Endodermal cell (in vitro differentiated cells): Measurements from ENCODE around the gene EDARADD. TPM values are rescaled to one million over a fixed set of nuclear protein-coding genes. Genes with fewer than 3 reads are reported as not detected.
"Not testable (repeated sequence)": the region's sequence is repeated elsewhere in the genome, so short reads cannot be mapped to it uniquely, and the experiment has no call there.

ENCODE experiments used
- DNase-seq: peaks from one replicate; pipeline ENCODE4 v3.0.0-alpha.2; 2017
- H3K27ac ChIP-seq: 2 replicates; pipeline ENCODE4 v1.5.1; 2013; ENCODE audit warnings: mild to moderate bottlenecking, low read depth, low read length, moderate library complexity
- H3K27me3 ChIP-seq: 2 replicates; pipeline ENCODE4 v1.6.1; 2013; ENCODE audit warnings: mild to moderate bottlenecking, low read length, moderate library complexity; ENCODE audit not compliant: insufficient read depth, control insufficient read depth, poor library complexity, severe bottlenecking
- H3K36me3 ChIP-seq: 2 replicates; pipeline ENCODE4 v1.7.0; 2013; ENCODE audit warnings: mild to moderate bottlenecking, low read length, moderate library complexity; ENCODE audit not compliant: control insufficient read depth, insufficient read depth
- H3K4me1 ChIP-seq: one replicate; pipeline ENCODE4 v1.7.0; 2013; ENCODE audit warnings: low read length; ENCODE audit not compliant: control insufficient read depth, insufficient read depth
- H3K4me3 ChIP-seq: 2 replicates; pipeline ENCODE4 v1.5.1; 2013; ENCODE audit warnings: mild to moderate bottlenecking, low read length, moderate library complexity
- H3K9ac ChIP-seq: 2 replicates; pipeline ENCODE4 v1.6.1; 2013; ENCODE audit warnings: mild to moderate bottlenecking, low read length, moderate library complexity; ENCODE audit not compliant: poor library complexity, severe bottlenecking; ENCODE audit errors: extremely low read depth
- H3K9me3 ChIP-seq: 2 replicates; pipeline ENCODE4 v1.6.1; 2013; ENCODE audit warnings: mild to moderate bottlenecking, low read length, moderate library complexity; ENCODE audit not compliant: control insufficient read depth
- H3K27ac Mint-ChIP-seq: 2 replicates; pipeline ENCODE4 v1.8.0; 2020; ENCODE audit warnings: mixed read lengths
- H3K27me3 Mint-ChIP-seq: 2 replicates; pipeline ENCODE4 v1.8.0; 2021; ENCODE audit warnings: mild to moderate bottlenecking, mixed read lengths; ENCODE audit not compliant: insufficient read depth
- H3K36me3 Mint-ChIP-seq: 2 replicates; pipeline ENCODE4 v1.8.0; 2020; ENCODE audit warnings: low read depth, mixed read lengths
- H3K4me1 Mint-ChIP-seq: 2 replicates; pipeline ENCODE4 v1.8.0; 2020; ENCODE audit warnings: mixed read lengths
- H3K4me3 Mint-ChIP-seq: 2 replicates; pipeline ENCODE4 v1.8.0; 2020; ENCODE audit warnings: mild to moderate bottlenecking, moderate library complexity, mixed read lengths
- H3K9me3 Mint-ChIP-seq: 2 replicates; pipeline ENCODE4 v1.8.0; 2020; ENCODE audit warnings: mild to moderate bottlenecking, mixed read lengths
- WGBS, 2 experiments: methylation state at CpG; one replicate each; pipeline versions ENCODE4 v1.1.5 to v1.1.7; 2013; ENCODE audit warnings: missing lambda C conversion rate in 2 of 2, mixed read lengths in 1 of 2; ENCODE audit not compliant: insufficient coverage in 1 of 2, insufficient read length in 1 of 2; 5-methylcytosine and 5-hydroxymethylcytosine counted together
- total RNA-seq, 2 donors: library from RNA; stranded (reverse); fragmentation: NEBNext Ultra II Directional in 1 of 2; extraction: Animal tissue kit (Norgen Biotek cat#: 25700) in 1 of 2; gene quantifications; 2 replicates in 1 of 2; 3 replicates in 1 of 2; pipeline ENCODE4 v1.2.1, GENCODE V29; 2021
- TF ChIP-seq, protein P1 (sequence below): fragments of 200-600 bp; sonication (generic); conservative IDR thresholded peaks from 2 replicates; pipeline ENCODE4 v1.5.0; 2021; ENCODE audit warnings: antibody characterized with exemption, mild to moderate bottlenecking

Gene EDARADD
- total RNA-seq, 2 donors from 2014 or later, result 5.0 to 5.5 TPM

DNA sequence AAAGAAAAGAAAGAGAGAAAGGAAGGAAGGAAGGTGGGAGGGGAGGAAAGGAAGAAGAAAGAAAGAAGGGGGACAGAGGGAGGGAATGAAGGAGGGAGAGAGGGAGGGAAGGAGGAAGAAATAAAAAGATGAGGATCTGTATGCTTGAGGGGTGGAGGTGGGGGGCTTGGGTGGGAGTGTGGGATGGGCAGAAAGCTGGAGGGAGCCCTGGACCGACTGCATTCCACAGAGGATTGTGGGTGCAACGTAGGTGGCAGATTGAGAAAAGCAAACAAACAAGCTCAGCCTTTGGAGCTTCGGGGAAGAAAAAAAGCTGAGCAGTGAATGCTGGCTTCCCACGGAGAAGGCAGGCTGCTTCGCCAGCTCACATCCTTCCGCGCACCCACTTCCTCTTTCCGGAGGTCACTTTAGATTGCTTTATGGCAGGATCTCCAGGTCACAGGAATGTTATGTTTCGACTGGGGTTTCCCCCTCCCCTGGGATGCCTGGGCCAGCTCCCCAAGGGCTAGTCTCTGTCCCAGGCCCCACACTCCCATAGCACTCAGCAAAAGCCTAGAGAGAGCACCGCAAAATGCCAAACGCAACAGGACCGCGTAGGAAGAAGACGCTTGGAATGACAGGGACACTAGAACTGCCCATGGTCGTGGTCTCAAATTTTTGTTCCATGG lies 109.0 kb downstream of the EDARADD start:
- H3K36me3 Mint-ChIP-seq, result no peaks in the 10 kb centered on the region
- WGBS, 2 experiments, result 33 to 37% methylated on average over 6 to 15 of the region's 15 CpGs
- Histone ChIP-seq H3K4me1 (peaks cover 2% of the 10 kb centered on the region), H3K9ac (peak overlapping the region; percentile 33), H3K4me3 (peak overlapping the region; percentile 48), H3K36me3 (no peaks in the 10 kb centered on the region), H3K9me3 (no peaks in the 10 kb centered on the region), H3K27me3 (no peaks in the 10 kb centered on the region), H3K27ac (peak overlapping the region; percentile 34)
- TF ChIP-seq, protein P1, sequence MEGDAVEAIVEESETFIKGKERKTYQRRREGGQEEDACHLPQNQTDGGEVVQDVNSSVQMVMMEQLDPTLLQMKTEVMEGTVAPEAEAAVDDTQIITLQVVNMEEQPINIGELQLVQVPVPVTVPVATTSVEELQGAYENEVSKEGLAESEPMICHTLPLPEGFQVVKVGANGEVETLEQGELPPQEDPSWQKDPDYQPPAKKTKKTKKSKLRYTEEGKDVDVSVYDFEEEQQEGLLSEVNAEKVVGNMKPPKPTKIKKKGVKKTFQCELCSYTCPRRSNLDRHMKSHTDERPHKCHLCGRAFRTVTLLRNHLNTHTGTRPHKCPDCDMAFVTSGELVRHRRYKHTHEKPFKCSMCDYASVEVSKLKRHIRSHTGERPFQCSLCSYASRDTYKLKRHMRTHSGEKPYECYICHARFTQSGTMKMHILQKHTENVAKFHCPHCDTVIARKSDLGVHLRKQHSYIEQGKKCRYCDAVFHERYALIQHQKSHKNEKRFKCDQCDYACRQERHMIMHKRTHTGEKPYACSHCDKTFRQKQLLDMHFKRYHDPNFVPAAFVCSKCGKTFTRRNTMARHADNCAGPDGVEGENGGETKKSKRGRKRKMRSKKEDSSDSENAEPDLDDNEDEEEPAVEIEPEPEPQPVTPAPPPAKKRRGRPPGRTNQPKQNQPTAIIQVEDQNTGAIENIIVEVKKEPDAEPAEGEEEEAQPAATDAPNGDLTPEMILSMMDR, result no peak
- H3K27me3 Mint-ChIP-seq, result no peaks in the 10 kb centered on the region
- peak overlapping the region; percentile 97 for H3K27ac Mint-ChIP-seq
- H3K4me1 Mint-ChIP-seq, result peaks cover 22% of the 10 kb centered on the region
- H3K4me3 Mint-ChIP-seq, result peak overlapping the region; percentile 46
- peak; percentile 89 for DNase-seq
- no peaks in the 10 kb centered on the region for H3K9me3 Mint-ChIP-seq

- not testable (repeated sequence) for H3K4me1 ChIP-seq, H3K27me3 Mint-ChIP-seq, H3K36me3 Mint-ChIP-seq, H3K27me3 ChIP-seq, DNase-seq, H3K4me3 ChIP-seq, H3K27ac ChIP-seq, H3K9ac ChIP-seq, H3K36me3 ChIP-seq, H3K9me3 Mint-ChIP-seq, H3K27ac Mint-ChIP-seq, H3K9me3 ChIP-seq, H3K4me3 Mint-ChIP-seq
- WGBS, 2 experiments, result 93% methylated on average over 3 of the region's 3 CpGs
- peaks cover 22% of the 10 kb centered on the region for H3K4me1 Mint-ChIP-seq
These were observed 110.3 kb downstream of the EDARADD start for GRCh38 chr1:236504338-236504737.

DNA sequence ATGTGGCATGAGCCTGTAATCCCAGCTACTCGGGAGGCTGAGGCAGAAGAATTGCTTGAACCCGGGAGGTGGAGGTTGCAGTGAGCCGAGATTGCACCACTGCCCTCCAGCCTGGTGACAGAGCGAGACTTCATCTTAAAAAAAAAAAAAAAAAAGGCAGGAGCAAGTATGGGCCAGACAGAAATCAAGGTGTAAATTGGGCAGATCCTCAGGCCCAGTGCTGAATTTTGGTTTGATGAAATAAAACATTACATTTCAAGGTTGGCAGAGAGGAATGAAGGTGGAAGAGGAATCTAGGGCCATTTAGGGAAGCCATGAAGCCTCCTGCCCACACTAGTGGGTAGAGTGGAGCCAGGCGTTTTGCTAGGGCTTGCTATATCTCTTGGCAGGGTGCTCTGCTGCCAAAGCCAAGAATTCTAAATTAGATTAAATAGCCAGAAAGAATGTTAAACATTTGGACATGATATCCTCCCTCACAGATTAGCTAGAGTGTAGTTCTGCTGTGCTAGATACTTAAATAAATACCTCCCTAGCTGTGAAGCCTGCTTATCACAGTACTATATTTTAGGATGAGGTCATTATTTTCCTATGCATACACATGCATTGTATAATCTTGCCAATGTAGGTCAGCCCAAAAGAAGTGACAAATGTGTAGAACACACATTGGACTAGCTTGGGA lies 113.1 kb downstream of the EDARADD start:
- Histone ChIP-seq H3K4me1 (peaks cover 2% of the 10 kb centered on the region), H3K27ac (no peak overlapping the region), H3K36me3 (no peaks in the 10 kb centered on the region), H3K4me3 (no peak overlapping the region), H3K27me3 (no peaks in the 10 kb centered on the region), H3K9ac (no peak overlapping the region), H3K9me3 (no peaks in the 10 kb centered on the region)
- Mint-ChIP-seq H3K27ac (no peak overlapping the region), H3K36me3 (no peaks in the 10 kb centered on the region), H3K4me1 (peaks cover 22% of the 10 kb centered on the region), H3K27me3 (no peaks in the 10 kb centered on the region), H3K4me3 (no peak overlapping the region), H3K9me3 (no peaks in the 10 kb centered on the region)
- WGBS, 2 experiments, result 94 to 100% methylated on average over 2 to 5 of the region's 5 CpGs
- no peak for DNase-seq
- TF ChIP-seq, protein P1, result no peak
